Osteoblast (primary cell): ENCODE data around the gene C2CD2L. TPM values are rescaled to one million over a fixed set of nuclear protein-coding genes. Genes with fewer than 3 reads are reported as not detected.

Source experiments
- DNase-seq: peaks from one replicate; pipeline ENCODE4 v3.0.0; 2011; ENCODE audit warnings: low spot score, mixed read lengths; ENCODE audit not compliant: insufficient read length; ENCODE audit errors: missing footprints
- H2AFZ ChIP-seq: 2 replicates; pipeline ENCODE4 v1.6.0; 2011; ENCODE audit warnings: mild to moderate bottlenecking, low read length
- H3K27ac ChIP-seq: 2 replicates; pipeline ENCODE4 v1.5.1; 2011; ENCODE audit warnings: mild to moderate bottlenecking, low read depth, low read length, moderate library complexity
- H3K27me3 ChIP-seq: 2 replicates; pipeline ENCODE4 v1.6.0; 2012; ENCODE audit warnings: mild to moderate bottlenecking, control low read depth, inconsistent platforms, low read length, moderate library complexity; ENCODE audit not compliant: insufficient read depth
- H3K36me3 ChIP-seq: 2 replicates; pipeline ENCODE4 v1.5.1; 2011; ENCODE audit warnings: mild to moderate bottlenecking, low read length, control low read depth, moderate library complexity; ENCODE audit not compliant: insufficient read depth
- H3K4me1 ChIP-seq: 2 replicates; pipeline ENCODE4 v1.5.1; 2011; ENCODE audit warnings: mild to moderate bottlenecking, low read length, control low read depth, moderate library complexity; ENCODE audit not compliant: insufficient read depth
- H3K4me2 ChIP-seq: 2 replicates; pipeline ENCODE4 v1.6.0; 2011; ENCODE audit warnings: mild to moderate bottlenecking, low read length; ENCODE audit not compliant: insufficient read depth
- H3K4me3 ChIP-seq: fragments of 200-600 bp; sonication (generic); 3 replicates; pipeline ENCODE4 v1.5.1; 2012; ENCODE audit warnings: mild to moderate bottlenecking, low read length, inconsistent platforms; ENCODE audit not compliant: insufficient read depth
- H3K79me2 ChIP-seq: 2 replicates; pipeline ENCODE4 v1.6.0; 2012; ENCODE audit warnings: mild to moderate bottlenecking, low read length, control low read depth, inconsistent platforms; ENCODE audit not compliant: insufficient read depth
- H3K9me3 ChIP-seq: 2 replicates; pipeline ENCODE4 v1.5.1; 2011; ENCODE audit warnings: low read depth, low read length, control low read depth
- H4K20me1 ChIP-seq: 2 replicates; pipeline ENCODE4 v1.6.0; 2012; ENCODE audit warnings: mild to moderate bottlenecking, low read length, control low read depth; ENCODE audit not compliant: insufficient read depth
- total RNA-seq: library from RNA; depleted of rRNA; stranded (reverse); fragments of >200 nt; gene quantifications from 2 replicates; pipeline ENCODE4 v1.2.3, GENCODE V29; 2012
- TF ChIP-seq, protein P1 (sequence below): IDR thresholded peaks from 2 replicates; pipeline ENCODE4 v1.5.1; 2011; ENCODE audit warnings: mild to moderate bottlenecking, low read depth, low read length, moderate library complexity; ENCODE audit errors: extremely low read depth

The C2CD2L gene
- total RNA-seq, 1 donor = 6.2 TPM

DNA sequence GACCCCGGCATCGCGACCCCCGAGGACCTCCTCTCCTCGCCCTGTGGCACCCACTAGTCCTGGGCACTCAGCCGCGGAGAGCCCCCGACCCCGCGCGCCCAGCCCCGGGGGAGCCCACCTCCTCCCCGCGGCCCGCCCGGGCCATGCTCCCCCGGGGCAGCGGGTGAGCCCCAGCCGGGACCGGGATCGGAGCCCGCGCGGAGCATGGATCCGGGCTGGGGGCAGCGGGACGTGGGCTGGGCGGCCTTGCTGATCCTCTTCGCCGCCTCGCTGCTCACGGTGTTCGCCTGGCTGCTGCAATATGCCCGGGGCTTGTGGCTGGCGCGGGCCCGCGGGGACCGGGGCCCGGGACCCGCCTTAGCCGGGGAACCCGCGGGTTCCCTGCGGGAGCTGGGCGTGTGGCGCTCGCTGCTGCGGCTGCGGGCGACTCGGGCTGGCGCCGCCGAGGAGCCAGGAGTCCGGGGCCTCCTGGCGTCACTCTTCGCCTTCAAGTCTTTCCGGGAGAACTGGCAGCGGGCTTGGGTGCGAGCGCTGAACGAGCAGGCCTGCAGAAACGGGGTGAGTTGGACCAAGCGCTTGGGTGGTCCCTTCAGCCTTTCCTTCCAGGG is 498 bp downstream of the C2CD2L start:
- Histone ChIP-seq H3K27ac (peak overlapping the region; percentile 20), H3K4me3 (peak overlapping the region; percentile 86), H3K36me3 (peaks cover 19% of the 10 kb centered on the region), H3K4me1 (peaks cover 19% of the 10 kb centered on the region), H3K4me2 (peak overlapping the region; percentile 96), H3K27me3 (no peaks in the 10 kb centered on the region), H3K9me3 (no peaks in the 10 kb centered on the region), H4K20me1 (peaks cover 12% of the 10 kb centered on the region), H2AFZ (peak overlapping the region; percentile 86), H3K79me2 (peaks cover 24% of the 10 kb centered on the region)
- peak; percentile 92 for DNase-seq
- TF ChIP-seq, protein P1, sequence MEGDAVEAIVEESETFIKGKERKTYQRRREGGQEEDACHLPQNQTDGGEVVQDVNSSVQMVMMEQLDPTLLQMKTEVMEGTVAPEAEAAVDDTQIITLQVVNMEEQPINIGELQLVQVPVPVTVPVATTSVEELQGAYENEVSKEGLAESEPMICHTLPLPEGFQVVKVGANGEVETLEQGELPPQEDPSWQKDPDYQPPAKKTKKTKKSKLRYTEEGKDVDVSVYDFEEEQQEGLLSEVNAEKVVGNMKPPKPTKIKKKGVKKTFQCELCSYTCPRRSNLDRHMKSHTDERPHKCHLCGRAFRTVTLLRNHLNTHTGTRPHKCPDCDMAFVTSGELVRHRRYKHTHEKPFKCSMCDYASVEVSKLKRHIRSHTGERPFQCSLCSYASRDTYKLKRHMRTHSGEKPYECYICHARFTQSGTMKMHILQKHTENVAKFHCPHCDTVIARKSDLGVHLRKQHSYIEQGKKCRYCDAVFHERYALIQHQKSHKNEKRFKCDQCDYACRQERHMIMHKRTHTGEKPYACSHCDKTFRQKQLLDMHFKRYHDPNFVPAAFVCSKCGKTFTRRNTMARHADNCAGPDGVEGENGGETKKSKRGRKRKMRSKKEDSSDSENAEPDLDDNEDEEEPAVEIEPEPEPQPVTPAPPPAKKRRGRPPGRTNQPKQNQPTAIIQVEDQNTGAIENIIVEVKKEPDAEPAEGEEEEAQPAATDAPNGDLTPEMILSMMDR = no peak

DNA sequence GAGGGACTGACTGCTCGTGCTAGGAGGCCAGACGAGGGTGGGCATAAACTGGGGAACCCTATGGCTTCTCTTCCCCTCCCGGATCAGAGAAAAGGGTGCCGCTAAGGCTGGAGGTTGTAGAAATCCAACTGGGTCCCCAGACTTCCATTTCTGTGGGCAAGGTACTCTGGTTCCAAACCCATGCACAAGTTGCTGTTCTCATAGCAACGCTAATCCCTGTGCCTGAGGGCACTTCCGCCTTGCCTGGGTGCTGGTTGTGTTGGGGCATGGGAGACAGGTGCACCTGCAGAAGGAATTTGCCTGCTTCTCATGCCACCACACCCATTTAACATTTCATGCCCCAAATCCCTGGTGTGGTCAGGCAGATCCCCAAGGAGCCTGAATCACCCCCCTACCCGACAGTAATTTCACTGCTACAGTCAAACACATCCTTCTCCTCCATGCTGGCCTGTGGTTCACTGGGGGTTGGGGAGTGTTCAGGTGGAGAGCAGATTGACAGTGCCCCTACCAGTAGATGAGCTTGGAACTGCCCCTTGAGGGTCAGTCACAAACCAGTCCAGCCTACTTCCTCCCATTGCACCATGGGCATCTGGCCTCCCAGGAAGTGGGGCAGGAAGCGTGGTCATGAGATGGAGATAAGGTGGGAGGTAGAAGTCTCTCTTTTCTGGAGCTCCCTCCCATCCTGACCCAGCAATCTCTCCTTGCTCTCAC is 1.2 kb downstream of the C2CD2L start:
- Histone ChIP-seq H3K4me1 (peaks cover 19% of the 10 kb centered on the region), H2AFZ (peak overlapping the region; percentile 86)
- DNase-seq = peak; percentile 92

DNA sequence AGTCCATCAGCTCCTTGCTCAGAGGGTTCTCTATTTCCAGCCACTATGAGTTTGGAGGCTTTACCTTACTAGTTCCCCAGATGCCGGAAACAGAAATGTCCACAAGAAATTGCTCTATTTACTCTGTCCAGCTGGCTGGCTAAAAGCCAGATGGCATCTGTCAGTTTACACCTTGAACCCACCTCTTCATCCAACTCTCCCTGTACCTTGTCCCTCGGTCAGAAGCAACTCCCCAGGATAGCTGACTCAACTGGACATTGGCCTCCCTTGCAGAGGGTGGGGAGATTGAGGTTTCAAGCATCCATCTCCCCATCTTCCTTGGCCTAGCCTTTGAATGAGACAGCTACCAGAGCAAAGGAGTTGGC is 1.7 kb downstream of the C2CD2L start:
- peaks cover 12% of the 10 kb centered on the region for H4K20me1 ChIP-seq
- H3K36me3 ChIP-seq = peaks cover 27% of the 10 kb centered on the region
- no peak overlapping the region for H3K27ac ChIP-seq
- DNase-seq = no peak
- TF ChIP-seq, protein P1 = no peak
- no peak overlapping the region for H2AFZ ChIP-seq
- H3K9me3 ChIP-seq = no peaks in the 10 kb centered on the region
- no peaks in the 10 kb centered on the region for H3K27me3 ChIP-seq
- peak overlapping the region; percentile 96 for H3K4me2 ChIP-seq
- H3K79me2 ChIP-seq = peaks cover 24% of the 10 kb centered on the region
- H3K4me3 ChIP-seq = no peak overlapping the region
- peaks cover 19% of the 10 kb centered on the region for H3K4me1 ChIP-seq

More for the DNA sequence above, 1.2 kb downstream of the C2CD2L start:
- Histone ChIP-seq H3K4me3 (peak overlapping the region; percentile 86), H3K9me3 (no peaks in the 10 kb centered on the region), H3K27me3 (no peaks in the 10 kb centered on the region), H3K4me2 (peak overlapping the region; percentile 96), H4K20me1 (peaks cover 12% of the 10 kb centered on the region), H3K79me2 (peaks cover 24% of the 10 kb centered on the region), H3K36me3 (peaks cover 25% of the 10 kb centered on the region), H3K27ac (peak overlapping the region; percentile 20)
- TF ChIP-seq, protein P1 = no peak

DNA sequence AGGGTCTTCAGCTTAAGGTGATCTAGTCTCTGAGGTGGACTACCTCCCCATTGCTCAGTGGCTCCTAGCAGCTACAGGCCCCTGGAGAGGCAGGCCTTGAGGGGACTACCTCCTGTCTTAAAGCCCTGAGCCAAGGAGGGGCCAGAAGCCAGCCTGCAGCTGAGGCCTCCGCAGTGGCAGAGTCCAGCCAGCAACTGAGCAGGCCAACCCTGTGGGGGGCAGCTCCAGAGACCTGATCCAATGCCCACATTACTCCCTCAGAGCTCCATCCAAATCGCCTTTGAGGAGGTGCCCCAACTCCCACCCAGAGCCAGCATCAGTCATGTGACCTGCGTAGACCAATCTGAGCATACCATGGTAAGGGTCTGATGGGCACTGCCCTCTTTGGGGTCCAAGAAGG is 2.7 kb downstream of the C2CD2L start:
- no peak overlapping the region for H3K4me2 ChIP-seq
- peaks cover 34% of the 10 kb centered on the region for H3K36me3 ChIP-seq
- H3K4me1 ChIP-seq = peaks cover 19% of the 10 kb centered on the region
- TF ChIP-seq, protein P1 = no peak
- peaks cover 24% of the 10 kb centered on the region for H3K79me2 ChIP-seq
- DNase-seq = peak; percentile 2
- H3K4me3 ChIP-seq = no peak overlapping the region
- no peak overlapping the region for H3K27ac ChIP-seq
- peaks cover 12% of the 10 kb centered on the region for H4K20me1 ChIP-seq
- no peaks in the 10 kb centered on the region for H3K9me3 ChIP-seq
- no peak overlapping the region for H2AFZ ChIP-seq
- no peaks in the 10 kb centered on the region for H3K27me3 ChIP-seq
